A673 (cell line): ENCODE results near the gene SMAD4. TPM values are rescaled to one million over a fixed set of nuclear protein-coding genes. Genes with fewer than 3 reads are reported as not detected.

ENCODE experiments used
- Bru-seq: library from RNA; stranded (reverse); fragments of 400-500 nt; gene quantifications from one replicate; lab custom pipeline; 2021; lab: Mats Ljungman, UMichigan
- BruChase-seq, 2 experiments: library from RNA; stranded (reverse); fragments of 400-500 nt; gene quantifications; one replicate each; lab custom pipeline; 2021; lab: Mats Ljungman, UMichigan
- BruUV-seq: library from RNA; stranded (reverse); fragments of 400-500 nt; replicated peaks from 2 replicates; lab custom pipeline; 2021; lab: Mats Ljungman, UMichigan
- CTCF ChIA-PET: fragments of 300-600 bp; sonication (Branson Sonifier 250); formaldehyde crosslinking; loops from one replicate; lab custom pipeline; 2022; ENCODE audit warnings: antibody characterized with exemption; lab: Charles Lee
- POLR2A ChIA-PET: fragments of 300-600 bp; sonication (Branson Sonifier 250); formaldehyde crosslinking; loops from one replicate; lab custom pipeline; 2022; ENCODE audit warnings: antibody characterized with exemption; ENCODE audit not compliant: low non-redundant PET; lab: Charles Lee
- DNase-seq: peaks from one replicate; pipeline ENCODE4 v3.0.0-alpha.2; 2015; ENCODE audit warnings: low spot score
- H3K27ac ChIP-seq: fragments of 200-600 bp; sonication (generic); 2 replicates; pipeline ENCODE4 v1.5.1; 2016; ENCODE audit warnings: mixed run types, low read depth, mild to moderate bottlenecking, mixed read lengths, antibody characterized with exemption, low read length; ENCODE audit not compliant: poor library complexity, severe bottlenecking
- H3K27me3 ChIP-seq: fragments of 200-600 bp; sonication (generic); replicated peaks from 2 replicates; pipeline ENCODE4 v1.6.1; 2017; ENCODE audit warnings: mixed run types, low read depth, mild to moderate bottlenecking, mixed read lengths, antibody characterized with exemption, low read length; ENCODE audit not compliant: insufficient read depth, poor library complexity
- H3K36me3 ChIP-seq: fragments of 200-600 bp; sonication (generic); 2 replicates; pipeline ENCODE4 v1.6.1; 2016; ENCODE audit warnings: mixed run types, mild to moderate bottlenecking, mixed read lengths, antibody characterized with exemption, low read length; ENCODE audit not compliant: insufficient read depth, poor library complexity, severe bottlenecking
- H3K4me1 ChIP-seq: fragments of 200-600 bp; sonication (generic); 2 replicates; pipeline ENCODE4 v1.6.1; 2017; ENCODE audit warnings: mixed run types, mild to moderate bottlenecking, mixed read lengths, antibody characterized with exemption, low read length; ENCODE audit not compliant: insufficient read depth, poor library complexity, severe bottlenecking
- H3K4me3 ChIP-seq: fragments of 200-600 bp; sonication (generic); 2 replicates; pipeline ENCODE4 v1.5.1; 2016; ENCODE audit warnings: low read depth, mixed run types, mild to moderate bottlenecking, mixed read lengths, low read length; ENCODE audit not compliant: poor library complexity, severe bottlenecking
- H3K9me3 ChIP-seq: fragments of 200-600 bp; sonication (generic); 2 replicates; pipeline ENCODE4 v1.6.1; 2016; ENCODE audit warnings: mixed run types, low read depth, mild to moderate bottlenecking, mixed read lengths, antibody characterized with exemption, low read length; ENCODE audit not compliant: poor library complexity, severe bottlenecking
- EZH2 ChIP-seq: fragments of 200-600 bp; sonication (generic); IDR thresholded peaks from 2 replicates; pipeline ENCODE4 v1.6.1; 2017; ENCODE audit warnings: borderline replicate concordance, low read depth, mild to moderate bottlenecking, mixed read lengths, antibody characterized with exemption, low read length; ENCODE audit not compliant: poor library complexity, severe bottlenecking
- intact Hi-C: fragments of 100-400 bp; cut with micrococcal nuclease; formaldehyde crosslinking; loops from one replicate; pipeline ENCODE4 v1.10.0; 2022; ENCODE audit not compliant: unreplicated experiment
- long read RNA-seq: library from polyadenylated mRNA; stranded (forward); transcript quantifications from one replicate; pipeline ENCODE4 v2.0.0, GENCODE V29; 2022
- total RNA-seq: library from RNA; stranded (reverse); gene quantifications from 2 replicates; pipeline ENCODE4 v1.2.3, GENCODE V29; 2021
- TF ChIP-seq, protein P1 (sequence below): fragments of 300-800, 200-600 bp; sonication (generic); conservative IDR thresholded peaks from 2 replicates; pipeline ENCODE4 v1.5.1; 2017; ENCODE audit warnings: low read depth, mild to moderate bottlenecking, antibody characterized with exemption, low read length, moderate library complexity, mixed read lengths

Gene SMAD4
- 120 TPM in 2 replicates for total RNA-seq
- Bru-seq, nascent RNA, result percentile 95 among the genes with signal in this experiment
- BruChase-seq, experiment 1, labeled RNA remaining after a 2-hour chase, result percentile 96 among the genes with signal in this experiment
- percentile 97 among the genes with signal in this experiment for BruChase-seq, experiment 2, labeled RNA remaining after a 6-hour chase
- long read RNA-seq, full-length matches to known transcripts, result 131 of 177 reads
- long read RNA-seq, partial matches to known transcripts, result 18 of 177 reads
- long read RNA-seq, other reads (novel, unspliced or antisense), result 28 of 177 reads

- intact Hi-C loops, result no loop called here
- ChIA-PET CTCF (interaction anchor here (0.7 to 1.0 kb wide), 2 partner anchors 210 to 211 kb away, joined by 3 to 4 read pairs; no protein-coding TSS in a partner anchor), POLR2A (interaction anchor here (0.5 to 0.6 kb wide), 3 partner anchors 26 to 209 kb away, joined by 3 read pairs; partner anchors contain the start of gene ME2)
- peak; percentile 98 for DNase-seq
- Histone ChIP-seq H3K27ac (peak within 1 kb of the TSS; percentile 89), H3K36me3 (no peaks in the 10 kb centered on the region), H3K4me1 (peaks cover 32% of the 10 kb centered on the region), H3K9me3 (no peaks in the 10 kb centered on the region), H3K4me3 (peak within 1 kb of the TSS; percentile 80), H3K27me3 (no peaks in the 10 kb centered on the region)
- TF ChIP-seq EZH2, result no peak
- TF ChIP-seq, protein P1, sequence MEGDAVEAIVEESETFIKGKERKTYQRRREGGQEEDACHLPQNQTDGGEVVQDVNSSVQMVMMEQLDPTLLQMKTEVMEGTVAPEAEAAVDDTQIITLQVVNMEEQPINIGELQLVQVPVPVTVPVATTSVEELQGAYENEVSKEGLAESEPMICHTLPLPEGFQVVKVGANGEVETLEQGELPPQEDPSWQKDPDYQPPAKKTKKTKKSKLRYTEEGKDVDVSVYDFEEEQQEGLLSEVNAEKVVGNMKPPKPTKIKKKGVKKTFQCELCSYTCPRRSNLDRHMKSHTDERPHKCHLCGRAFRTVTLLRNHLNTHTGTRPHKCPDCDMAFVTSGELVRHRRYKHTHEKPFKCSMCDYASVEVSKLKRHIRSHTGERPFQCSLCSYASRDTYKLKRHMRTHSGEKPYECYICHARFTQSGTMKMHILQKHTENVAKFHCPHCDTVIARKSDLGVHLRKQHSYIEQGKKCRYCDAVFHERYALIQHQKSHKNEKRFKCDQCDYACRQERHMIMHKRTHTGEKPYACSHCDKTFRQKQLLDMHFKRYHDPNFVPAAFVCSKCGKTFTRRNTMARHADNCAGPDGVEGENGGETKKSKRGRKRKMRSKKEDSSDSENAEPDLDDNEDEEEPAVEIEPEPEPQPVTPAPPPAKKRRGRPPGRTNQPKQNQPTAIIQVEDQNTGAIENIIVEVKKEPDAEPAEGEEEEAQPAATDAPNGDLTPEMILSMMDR, result no peak
- BruUV-seq, result no TSS peak
Observed at GRCh38 chr18:51029694-51030536, at the start of gene SMAD4. SMAD4 (plus strand) TSS chr18:51030213; CDS start chr18:51047047, 16,834 bp downstream.

GRCh38 chr18:50981381-50981780, 48.6 kb upstream of the SMAD4 start:
- Histone ChIP-seq H3K36me3 (peaks cover 21% of the 10 kb centered on the region), H3K4me3 (no peak overlapping the region), H3K27me3 (no peaks in the 10 kb centered on the region), H3K27ac (no peak overlapping the region), H3K4me1 (no peaks in the 10 kb centered on the region), H3K9me3 (peaks cover 6% of the 10 kb centered on the region)
- no peak for TF ChIP-seq EZH2
- TF ChIP-seq, protein P1, result no peak
- DNase-seq, result no peak
- ChIA-PET POLR2A (no interaction called here), CTCF (interaction anchor here (0.8 kb wide), 1 partner anchor 71 kb away, joined by 4 read pairs; no protein-coding TSS in a partner anchor)
- BruUV-seq, result no TSS peak
- intact Hi-C loops, result no loop called here

- DNase-seq, result no peak
- no peaks in the 10 kb centered on the region for H3K4me1 ChIP-seq
- CTCF ChIA-PET, result no interaction called here
- peaks cover under 1% of the 10 kb centered on the region for H3K9me3 ChIP-seq
- H3K27ac ChIP-seq, result no peak overlapping the region
- intact Hi-C loops, result no loop called here
- peaks cover 14% of the 10 kb centered on the region for H3K36me3 ChIP-seq
- POLR2A ChIA-PET, result no interaction called here
- TF ChIP-seq, protein P1, result no peak
- no peak for TF ChIP-seq EZH2
- BruUV-seq, result no TSS peak
- no peak overlapping the region for H3K4me3 ChIP-seq
- H3K27me3 ChIP-seq, result no peaks in the 10 kb centered on the region
Observed at GRCh38 chr18:50982086-50982801, 47.8 kb upstream of the SMAD4 start.
